MG63 (cell line): ENCODE data around the gene MMP10. TPM values are rescaled to one million over a fixed set of nuclear protein-coding genes. Genes with fewer than 3 reads are reported as not detected.
A peak's percentile ranks its signal among the peaks of the same experiment; 100 is the strongest.
"Not testable (repeated sequence)": the region's sequence is repeated elsewhere in the genome, so short reads cannot be mapped to it uniquely, and the experiment has no call there.

Experiments used
- DNase-seq: peaks from one replicate; pipeline ENCODE4 v3.0.0-alpha.2; 2020
- H3K27me3 ChIP-seq: fragments of 250-450 bp; sonication (Bioruptor Pico); 2 replicates; pipeline ENCODE4 v1.5.1; 2020; ENCODE audit warnings: mild to moderate bottlenecking, moderate library complexity
- H3K36me3 ChIP-seq: fragments of 250-450 bp; sonication (Bioruptor Pico); 2 replicates; pipeline ENCODE4 v1.5.1; 2020; ENCODE audit warnings: mild to moderate bottlenecking, moderate library complexity
- H3K4me3 ChIP-seq: fragments of 250-450 bp; sonication (Bioruptor Pico); 2 replicates; pipeline ENCODE4 v1.5.1; 2020; ENCODE audit warnings: mild to moderate bottlenecking, moderate library complexity
- H3K9me3 ChIP-seq: fragments of 250-450 bp; sonication (Bioruptor Pico); 2 replicates; pipeline ENCODE4 v1.5.1; 2020; ENCODE audit warnings: mild to moderate bottlenecking, moderate library complexity
- total RNA-seq: library from RNA; depleted of rRNA; stranded (reverse); fragments of >200 nt; shearing (Covaris generic); gene quantifications from 2 replicates; pipeline ENCODE4 v1.2.3, GENCODE V29; 2014; ENCODE audit warnings: low replicate concordance

MMP10 gene
- total RNA-seq, 1 experiment from 2014 or later: 3.0 TPM

DNA sequence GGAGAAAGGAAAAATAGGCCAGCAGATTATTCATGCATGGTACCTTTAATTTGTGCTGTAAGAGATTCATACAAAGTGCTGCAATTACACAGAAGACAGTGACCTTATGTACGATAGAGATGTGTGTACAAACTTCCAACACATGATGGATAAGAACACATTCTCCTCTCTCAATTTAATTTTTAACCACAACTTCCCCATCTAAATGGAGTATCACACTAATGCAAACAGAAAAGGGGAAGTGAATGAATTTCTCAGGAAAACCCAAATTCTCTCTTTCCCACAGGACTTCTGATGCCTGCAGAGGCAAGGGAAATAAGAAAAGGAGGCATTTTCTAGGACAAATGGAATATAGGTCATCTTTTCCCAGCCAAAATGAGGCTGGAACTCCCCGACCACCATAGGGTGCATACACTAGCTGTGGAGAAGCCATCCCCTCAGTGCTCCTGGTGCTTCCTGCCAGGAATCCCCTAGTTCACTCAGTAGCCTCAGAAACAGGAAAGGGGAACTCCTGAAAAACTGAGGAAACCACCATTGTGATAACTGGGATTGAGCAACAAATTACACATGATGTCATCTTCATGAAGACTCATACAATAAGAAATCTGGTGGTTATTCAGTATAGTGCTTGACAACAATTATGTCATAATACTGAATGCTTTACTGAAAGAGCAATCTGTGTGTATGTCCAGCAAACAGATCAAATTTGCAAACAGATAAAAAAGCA lies 22.4 kb downstream of the MMP10 start:
- Histone ChIP-seq H3K27me3 (peaks cover 3% of the 10 kb centered on the region; the same call in 1 of the 2 replicates), H3K36me3 (no peaks in the 10 kb centered on the region), H3K4me3 (no peak overlapping the region), H3K9me3 (no peaks in the 10 kb centered on the region; the same call in 1 of the 2 replicates)
- no peak for DNase-seq

- Histone ChIP-seq H3K9me3 (peaks cover 4% of the 10 kb centered on the region; the same call in 1 of the 2 replicates), H3K27me3 (peaks cover 21% of the 10 kb centered on the region), H3K36me3 (no peaks in the 10 kb centered on the region), H3K4me3 (no peak overlapping the region)
- no peak for DNase-seq
Observed at GRCh38 chr11:102753267-102753666, 27.2 kb downstream of the MMP10 start.

GRCh38 chr11:102751673-102752072 lies 28.8 kb downstream of the MMP10 start:
- DNase-seq: no peak
- peaks cover 4% of the 10 kb centered on the region; the same call in 1 of the 2 replicates for H3K9me3 ChIP-seq
- H3K27me3 ChIP-seq: peaks cover 22% of the 10 kb centered on the region
- H3K36me3 ChIP-seq: no peaks in the 10 kb centered on the region
- no peak overlapping the region for H3K4me3 ChIP-seq

DNA sequence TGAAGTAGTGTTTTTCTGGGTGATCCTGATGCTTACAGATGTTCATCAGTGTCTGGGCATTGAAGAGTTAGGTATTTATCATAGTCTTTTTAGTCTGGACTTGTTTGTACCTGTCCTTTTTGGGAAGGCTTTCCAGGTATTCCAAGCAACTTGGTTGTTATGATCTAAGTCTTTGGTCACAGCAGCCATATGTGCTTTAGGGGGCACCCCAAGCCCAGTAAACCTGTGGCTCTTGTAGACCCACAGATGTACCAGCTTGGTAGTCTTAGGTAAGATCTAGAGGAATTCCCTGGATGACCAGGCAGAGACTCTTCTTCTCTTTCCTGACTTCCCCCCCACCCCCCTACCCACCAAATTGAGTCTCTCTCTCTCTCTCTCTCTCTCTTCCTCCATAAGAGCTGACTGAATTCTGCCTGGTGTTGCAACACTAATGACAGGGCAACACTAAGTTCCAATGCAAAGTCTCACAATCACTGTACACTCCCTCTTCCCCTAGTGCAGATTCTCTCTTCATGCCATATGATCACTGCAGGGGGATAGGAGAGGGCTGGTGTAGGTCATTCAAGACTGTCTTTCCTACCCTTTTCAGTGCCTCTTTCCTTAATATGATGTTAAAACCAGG lies 31.2 kb downstream of the MMP10 start:
- Histone ChIP-seq H3K36me3 (no peaks in the 10 kb centered on the region), H3K4me3 (no peak overlapping the region), H3K27me3 (peaks cover 22% of the 10 kb centered on the region), H3K9me3 (peaks cover 4% of the 10 kb centered on the region; the same call in 1 of the 2 replicates)
- DNase-seq: no peak

- peaks cover 19% of the 10 kb centered on the region; the same call in 1 of the 2 replicates for H3K27me3 ChIP-seq
- H3K4me3 ChIP-seq, DNase-seq, H3K36me3 ChIP-seq, H3K9me3 ChIP-seq: not testable (repeated sequence)
Observed at GRCh38 chr11:102746746-102747578, 33.5 kb downstream of the MMP10 start.

DNA sequence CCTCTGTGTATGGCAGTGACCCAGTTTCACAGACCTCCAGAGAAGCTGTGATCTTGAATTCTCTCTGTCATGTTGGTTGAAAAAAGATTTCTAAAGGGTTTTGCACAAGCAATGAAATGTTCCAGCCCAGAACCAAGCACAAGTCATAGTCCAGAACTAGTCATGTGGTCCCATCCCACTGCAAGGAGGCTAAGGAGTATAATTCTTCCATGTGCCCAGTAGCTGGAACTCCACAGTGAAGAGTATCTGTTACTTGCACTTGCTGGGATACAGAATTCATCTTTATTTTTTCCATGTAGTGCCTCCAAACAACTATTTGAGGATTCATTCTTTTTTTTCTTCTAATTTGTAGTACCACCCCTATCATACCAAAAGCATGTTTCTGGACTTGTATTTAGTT lies 45.8 kb downstream of the MMP10 start:
- DNase-seq: no peak
- Histone ChIP-seq H3K9me3 (peaks cover 2% of the 10 kb centered on the region; the same call in 1 of the 2 replicates), H3K36me3 (no peaks in the 10 kb centered on the region), H3K4me3 (no peak overlapping the region), H3K27me3 (peaks cover 5% of the 10 kb centered on the region; the same call in 1 of the 2 replicates)

- Histone ChIP-seq H3K36me3 (no peaks in the 10 kb centered on the region), H3K9me3 (0 out of 2 replicates have a peak, but pooled peaks cover 2% of the 10 kb centered on the region), H3K27me3 (peaks cover 2% of the 10 kb centered on the region; the same call in 1 of the 2 replicates), H3K4me3 (no peak overlapping the region)
- DNase-seq: peak; percentile 47
Observed at GRCh38 chr11:102733232-102733875, 47.1 kb downstream of the MMP10 start.

DNA sequence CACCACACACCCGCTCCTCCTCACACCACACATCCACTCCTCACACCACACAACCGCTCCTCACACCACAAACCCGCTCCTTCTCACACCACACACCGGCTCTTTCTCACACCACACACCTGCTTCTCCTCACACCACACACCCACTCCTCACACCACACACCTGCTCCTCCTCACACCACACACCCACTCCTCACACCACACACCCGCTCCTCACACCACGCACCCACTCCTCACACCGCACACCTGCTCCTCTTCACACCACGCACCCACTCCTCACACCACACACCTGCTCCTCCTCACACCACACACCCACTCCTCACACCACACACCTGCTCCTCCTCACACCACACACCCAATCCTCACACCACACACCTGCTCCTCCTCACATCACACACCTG lies 49.5 kb downstream of the MMP10 start:
- not testable (repeated sequence) for H3K36me3 ChIP-seq, H3K4me3 ChIP-seq, H3K9me3 ChIP-seq, DNase-seq, H3K27me3 ChIP-seq

GRCh38 chr11:102729849-102730815 lies 50.3 kb downstream of the MMP10 start:
- Histone ChIP-seq H3K36me3 (no peaks in the 10 kb centered on the region), H3K9me3 (0 out of 2 replicates have a peak, but pooled peaks cover 2% of the 10 kb centered on the region), H3K4me3 (no peak overlapping the region), H3K27me3 (no peaks in the 10 kb centered on the region; the same call in 1 of the 2 replicates)
- DNase-seq: no peak

DNA sequence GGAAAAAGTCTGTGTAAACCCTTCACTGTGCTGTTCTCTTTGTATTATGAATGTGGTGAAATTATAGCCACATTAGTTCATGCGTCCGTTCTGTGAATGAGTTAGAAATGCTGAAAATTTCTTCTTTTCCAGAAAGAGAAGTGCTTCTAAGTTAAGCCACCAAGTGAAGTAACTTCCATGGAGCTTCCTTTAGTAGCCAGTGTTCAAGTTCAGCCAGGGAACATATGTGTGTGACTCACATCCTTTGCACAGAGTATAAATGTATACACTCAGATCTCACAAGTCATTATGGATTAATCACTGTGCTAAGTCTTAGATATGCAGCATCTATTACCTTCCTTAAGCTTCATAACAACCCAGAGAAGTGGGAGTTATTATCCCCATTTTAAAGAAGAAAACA lies 52.5 kb downstream of the MMP10 start:
- peak; percentile 23 for DNase-seq
- Histone ChIP-seq H3K36me3 (no peaks in the 10 kb centered on the region), H3K27me3 (no peaks in the 10 kb centered on the region), H3K9me3 (no peaks in the 10 kb centered on the region; the same call in 1 of the 2 replicates), H3K4me3 (no peak overlapping the region)

DNA sequence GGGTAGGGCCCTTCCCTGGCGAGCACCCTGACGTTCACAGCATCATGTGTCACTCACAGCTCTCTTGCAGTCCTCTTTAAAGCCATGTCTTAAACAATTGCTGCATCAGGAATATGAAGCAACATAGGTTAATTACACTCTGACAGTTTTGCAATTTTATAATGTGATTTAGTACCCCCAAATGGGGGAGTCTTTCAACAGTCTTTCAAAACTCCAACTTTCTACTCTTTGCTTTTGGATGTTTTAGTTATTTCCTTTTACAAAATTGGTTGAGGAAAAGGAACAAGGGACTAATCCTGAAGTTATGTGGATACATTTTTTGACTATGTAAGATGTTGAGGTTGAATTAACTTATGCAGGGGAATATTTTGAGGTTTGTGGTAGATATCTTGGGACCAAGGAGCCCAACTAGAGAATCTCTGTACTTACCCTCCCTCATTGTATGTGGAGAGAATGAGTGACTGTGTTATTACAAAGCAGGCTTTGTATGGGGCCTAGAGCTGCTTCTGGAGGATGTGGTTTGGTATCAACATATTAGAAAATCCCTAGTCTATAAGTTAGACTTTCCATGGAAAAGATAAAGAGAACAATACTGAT lies 55.4 kb downstream of the MMP10 start, which contains the start of gene MMP8:
Gene MMP8 (minus strand): TSS at position 51 of the 597 bp plus-strand sequence. CDS start 99 bp downstream, outside the sequence.
- DNase-seq: no peak

DNA sequence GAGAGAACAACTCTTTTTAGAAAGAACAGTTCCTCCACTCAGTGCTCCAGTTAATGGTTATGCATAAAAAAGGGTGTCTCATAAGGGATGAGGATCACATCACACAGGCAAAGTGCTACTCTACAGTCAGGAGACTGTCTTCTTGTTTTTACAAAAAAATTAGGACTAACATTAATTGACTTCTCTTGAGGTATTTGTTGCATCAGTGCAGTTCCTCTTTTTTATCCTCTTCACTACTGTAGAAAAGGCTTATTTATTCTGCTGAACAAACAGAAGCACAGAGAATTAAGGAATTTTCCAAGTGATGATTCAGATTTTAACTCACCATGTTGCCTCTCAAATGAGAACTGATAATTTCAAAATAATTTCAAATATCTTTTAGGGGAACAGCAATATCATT lies 57.6 kb downstream of the MMP10 start:
- DNase-seq: no peak
- H3K36me3 ChIP-seq: no peaks in the 10 kb centered on the region
- peaks cover 2% of the 10 kb centered on the region; the same call in 1 of the 2 replicates for H3K27me3 ChIP-seq
- no peaks in the 10 kb centered on the region; the same call in none of the 2 replicates for H3K9me3 ChIP-seq
- H3K4me3 ChIP-seq: no peak overlapping the region

More for the DNA sequence above, 55.4 kb downstream of the MMP10 start, which contains the start of gene MMP8:
- no peak within 1 kb of the TSS for H3K4me3 ChIP-seq
- no peaks in the 10 kb centered on the region for H3K27me3 ChIP-seq
- no peaks in the 10 kb centered on the region; the same call in none of the 2 replicates for H3K9me3 ChIP-seq
- H3K36me3 ChIP-seq: no peaks in the 10 kb centered on the region
